HL-60/S4 treated with phorbol 12-myristate 13-acetate at 8.2 ng/mL for 4 days and 3 days (cell line): ENCODE data around the gene ARTN.

Experiments
- in situ Hi-C: fragments of 300-500 bp; cut with MboI; formaldehyde crosslinking; loops from 2 replicates; pipeline ENCODE4 v1.15.0; 2022; ENCODE audit warnings: low sequenced_read_pairs

Gene ARTN

GRCh38 chr1:43946236-43947060, 12.8 kb downstream of the ARTN start, which contains the start of gene IPO13:
TSS of gene IPO13 (plus strand) at chr1:43946950. CDS start at chr1:43947601, 651 bp downstream.
- in situ Hi-C loops: no loop called here

- in situ Hi-C loops: no loop called here
Observed at GRCh38 chr1:43947061-43947873, 13.7 kb downstream of the ARTN start.

GRCh38 chr1:43947874-43948437, 14.4 kb downstream of the ARTN start:
- in situ Hi-C loops: no loop called here

- in situ Hi-C loops: no loop called here
Observed at GRCh38 chr1:43949678-43950077, 16.1 kb downstream of the ARTN start.

GRCh38 chr1:43951021-43951985, 17.7 kb downstream of the ARTN start:
- in situ Hi-C loops: no loop called here

GRCh38 chr1:43952731-43953346, 19.2 kb downstream of the ARTN start:
- in situ Hi-C loops: no loop called here

GRCh38 chr1:43953361-43953760, 19.8 kb downstream of the ARTN start:
- in situ Hi-C loops: no loop called here

GRCh38 chr1:43954036-43954435, 20.4 kb downstream of the ARTN start:
- in situ Hi-C loops: no loop called here

- in situ Hi-C loops: no loop called here
Observed at GRCh38 chr1:43956234-43956633, 22.6 kb downstream of the ARTN start.

- in situ Hi-C loops: no loop called here
Observed at GRCh38 chr1:43957407-43958040, 23.9 kb downstream of the ARTN start.

GRCh38 chr1:43958351-43959255, 25.0 kb downstream of the ARTN start:
- in situ Hi-C loops: no loop called here

GRCh38 chr1:43960798-43961197, 27.2 kb downstream of the ARTN start:
- in situ Hi-C loops: no loop called here

GRCh38 chr1:43961692-43962091, 28.1 kb downstream of the ARTN start:
- in situ Hi-C loops: no loop called here

GRCh38 chr1:43962324-43962723, 28.7 kb downstream of the ARTN start:
- in situ Hi-C loops: no loop called here

GRCh38 chr1:43963006-43963405, 29.4 kb downstream of the ARTN start:
- in situ Hi-C loops: no loop called here

- in situ Hi-C loops: no loop called here
Observed at GRCh38 chr1:43963890-43964289, 30.3 kb downstream of the ARTN start.

GRCh38 chr1:43965316-43965715, 31.7 kb downstream of the ARTN start:
- in situ Hi-C loops: no loop called here

GRCh38 chr1:43968348-43968948, 34.8 kb downstream of the ARTN start:
- in situ Hi-C loops: no loop called here
